K562 (cell line): ENCODE data around the gene CPA2. TPM values are rescaled to one million over a fixed set of nuclear protein-coding genes. Genes with fewer than 3 reads are reported as not detected.

Experiments used
- ATF3 ChIP-seq, 2 experiments: fragments of 450-650 bp in 1 of 2; sonication (generic) in 1 of 2; formaldehyde crosslinking in 1 of 2; IDR thresholded peaks in 1 of 2; conservative IDR thresholded peaks in 1 of 2; 2 replicates each; pipeline versions ENCODE4 v1.6.1 to v1.8.1; 2016 to 2023; ENCODE audit warnings: mild to moderate bottlenecking in 2 of 2, moderate library complexity in 2 of 2, inconsistent platforms in 1 of 2, missing genetic modification reagents in 1 of 2
- ATF6 ChIP-seq: sonication (generic); formaldehyde crosslinking; IDR thresholded peaks from 2 replicates; pipeline ENCODE4 v1.4.0; 2020; ENCODE audit warnings: mild to moderate bottlenecking, missing genetic modification reagents
- ATF7 ChIP-seq: fragments of 450-650 bp; IDR thresholded peaks from 2 replicates; pipeline ENCODE4 v1.7.1; 2014; ENCODE audit warnings: mild to moderate bottlenecking, moderate library complexity
- C11orf30 ChIP-seq: fragments of 450-650 bp; IDR thresholded peaks from 2 replicates; pipeline ENCODE4 v1.6.1; 2016; ENCODE audit warnings: low read depth, mild to moderate bottlenecking
- DDX20 ChIP-seq: fragments of 450-650 bp; IDR thresholded peaks from 2 replicates; pipeline ENCODE4 v1.6.1; 2016; ENCODE audit warnings: missing genetic modification characterization, low read depth, mild to moderate bottlenecking, missing compliant biosample characterization, moderate library complexity
- FOXK1 ChIP-seq: sonication (generic); formaldehyde crosslinking; IDR thresholded peaks from 2 replicates; pipeline ENCODE4 v1.8.0; 2022; ENCODE audit warnings: missing genetic modification reagents, mild to moderate bottlenecking, borderline replicate concordance
- HDGF ChIP-seq: fragments of 450-650 bp; IDR thresholded peaks from 2 replicates; pipeline ENCODE4 v1.6.1; 2016
- IRF9 ChIP-seq: fragments of 450-650 bp; IDR thresholded peaks from 2 replicates; pipeline ENCODE4 v1.6.1; 2016; ENCODE audit warnings: missing biosample characterization, missing genetic modification characterization
- JUN ChIP-seq, 2 experiments: sonication (generic) in 1 of 2; formaldehyde crosslinking in 1 of 2; IDR thresholded peaks; 2 replicates each; pipeline versions ENCODE4 v1.6.1 to v1.8.0; 2012 to 2022; ENCODE audit warnings: borderline replicate concordance in 2 of 2, mild to moderate bottlenecking in 2 of 2, improper control_type of control experiment in 1 of 2, low read depth in 1 of 2, low read length in 1 of 2, missing genetic modification reagents in 1 of 2
- MAFG ChIP-seq: fragments of 450-650 bp; conservative IDR thresholded peaks from 2 replicates; pipeline ENCODE4 v1.6.1; 2016; ENCODE audit warnings: missing genetic modification characterization, missing compliant biosample characterization
- MCM5 ChIP-seq: fragments of 450-650 bp; IDR thresholded peaks from 2 replicates; pipeline ENCODE4 v1.6.1; 2016; ENCODE audit warnings: low read depth
- NCOR1 ChIP-seq: fragments of 450-650 bp; IDR thresholded peaks from 2 replicates; pipeline ENCODE4 v1.6.1; 2016; ENCODE audit warnings: mild to moderate bottlenecking, moderate library complexity
- SMAD4 ChIP-seq: fragments of 250-450 bp; sonication (Bioruptor Pico); conservative IDR thresholded peaks from 2 replicates; pipeline ENCODE4 v1.8.0; 2021; ENCODE audit warnings: inconsistent platforms, mild to moderate bottlenecking, moderate library complexity
- TRIM24 ChIP-seq, 2 experiments: fragments of 450-650 bp; IDR thresholded peaks; 2 replicates each; pipeline ENCODE4 v1.6.1; 2016
- ZNF134 ChIP-seq: fragments of 250-450 bp; sonication (Bioruptor Pico); conservative IDR thresholded peaks from 2 replicates; pipeline ENCODE4 v1.4.0; 2020
- ZNF589 ChIP-seq: fragments of 200-800 bp; sonication (Bioruptor generic); IDR thresholded peaks from 2 replicates; pipeline ENCODE4 v1.6.1; 2016; ENCODE audit warnings: low read depth, missing genetic modification characterization, missing compliant biosample characterization
- ZNF592 ChIP-seq: fragments of 450-650 bp; IDR thresholded peaks from 2 replicates; pipeline ENCODE4 v1.6.1; 2017; ENCODE audit warnings: antibody characterized with exemption, mild to moderate bottlenecking
- polyA plus RNA-seq, 8 experiments: library from polyadenylated mRNA; depleted of rRNA in 4 of 8; stranded (reverse) in 5 of 8; unstranded in 3 of 8; fragments of >200 nt; fragmentation: Nextera tagmentation in 2 of 8; fragmentation: Illumina TruSeq in 1 of 8; extraction: Ambion mirVana in 2 of 8; extraction: Trizol in 1 of 8; gene quantifications; 2 replicates each; pipeline versions ENCODE4 v1.2.1 to v1.2.3, GENCODE V29; 2011 to 2014; ENCODE audit warnings: inconsistent platforms in 1 of 8, missing spikeins in 1 of 8
- total RNA-seq, 7 experiments: library from RNA; depleted of rRNA in 6 of 7; stranded (reverse); fragments of >200 nt in 6 of 7; fragmentation: Illumina TruSeq in 2 of 7; extraction: Trizol in 2 of 7; gene quantifications; 2 replicates each; pipeline versions ENCODE4 v1.2.1 to v1.2.3, GENCODE V29; 2011 to 2021; ENCODE audit warnings: low replicate concordance in 1 of 7

Gene CPA2
- total and polyA plus RNA-seq, 9 of the 15 experiments (the other 6 are each of a cell fraction or from before 2014, with no cell fraction given) = 0.04 to 0.84 (median 0.09) TPM; not detected in 4

GRCh38 chr7:130226333-130226732, 40.3 kb upstream of the CPA2 start (continued):
- peak; percentile 30; the same call in 1 of the 2 replicates for TF ChIP-seq MAFG
- TF ChIP-seq ZNF134 (CRISPR knock-in tag) = no peak
- TF ChIP-seq SMAD4 (CRISPR knock-in tag) = peak; percentile 87
- no peak for TF ChIP-seq ATF6
- TF ChIP-seq ATF7 = no peak
- no peak for TF ChIP-seq HDGF
- TF ChIP-seq NCOR1 = no peak
- 0 out of 2 replicates have a peak, but pooled peaks have one; percentile 50 for TF ChIP-seq IRF9
- TF ChIP-seq ATF3 (IDR thresholded peaks at IDR 0.05) = peak; percentile 27; the same call in 1 of the 2 replicates
- TF ChIP-seq ATF3 (CRISPR knock-in tag; conservative IDR thresholded peaks at IDR 0.05) = no peak
- TF ChIP-seq MCM5 = no peak
- TF ChIP-seq ZNF589 = 0 out of 2 replicates have a peak, but pooled peaks have one; percentile 23
- TF ChIP-seq C11orf30 = peak; percentile 79
- TF ChIP-seq FOXK1 (CRISPR knock-in tag) = no peak
- TF ChIP-seq TRIM24 (IDR thresholded peaks at IDR 0.05) = peak; percentile 22 to 44; a peak in 1 of 4 replicates
- no peak for TF ChIP-seq JUN (IDR thresholded peaks at IDR 0.05; ENCODE audit: borderline replicate concordance, low read depth, low read length)
- no peak for TF ChIP-seq JUN (CRISPR knock-in tag; IDR thresholded peaks at IDR 0.05; ENCODE audit: borderline replicate concordance)
- TF ChIP-seq DDX20 = peak; percentile 48; the same call in 1 of the 2 replicates
- peak; percentile 87 for TF ChIP-seq ZNF592
